AG04449 (cell line): Measurements from ENCODE around the gene DLGAP1.

Source experiments
- CTCF ChIA-PET: fragments of 350-600 bp; formaldehyde crosslinking; extraction: SDS; loops from one replicate; lab custom pipeline; 2021; ENCODE audit warnings: antibody characterized with exemption; lab: Yijun Ruan, JAX
- POLR2A ChIA-PET: fragments of 400-600, 350-600 bp; formaldehyde crosslinking; extraction: SDS; loops from one replicate; lab custom pipeline; 2020; ENCODE audit warnings: antibody characterized with exemption, inconsistent platforms; lab: Yijun Ruan, JAX
- DNase-seq: peaks from one replicate; pipeline ENCODE4 v3.0.0-alpha.2; 2010; ENCODE audit warnings: low read depth, low spot score
- H3K4me3 ChIP-seq: 2 replicates; pipeline ENCODE4 v1.5.1; 2011; ENCODE audit warnings: low read depth, mild to moderate bottlenecking, control low read depth, low read length
- CTCF ChIP-seq: IDR thresholded peaks from one replicate; pipeline ENCODE4 v1.5.1; 2011; ENCODE audit warnings: mild to moderate bottlenecking, moderate library complexity, low read length, control low read depth, inconsistent platforms; ENCODE audit not compliant: insufficient read depth; ENCODE audit errors: missing control alignments

DLGAP1 gene

GRCh38 chr18:4450065-4450658 lies 4.9 kb downstream of the DLGAP1 start:
- CTCF ChIA-PET = no interaction called here
- no peak for TF ChIP-seq CTCF
- POLR2A ChIA-PET = no interaction called here
- no peak for DNase-seq
- H3K4me3 ChIP-seq = no peak overlapping the region

DNA sequence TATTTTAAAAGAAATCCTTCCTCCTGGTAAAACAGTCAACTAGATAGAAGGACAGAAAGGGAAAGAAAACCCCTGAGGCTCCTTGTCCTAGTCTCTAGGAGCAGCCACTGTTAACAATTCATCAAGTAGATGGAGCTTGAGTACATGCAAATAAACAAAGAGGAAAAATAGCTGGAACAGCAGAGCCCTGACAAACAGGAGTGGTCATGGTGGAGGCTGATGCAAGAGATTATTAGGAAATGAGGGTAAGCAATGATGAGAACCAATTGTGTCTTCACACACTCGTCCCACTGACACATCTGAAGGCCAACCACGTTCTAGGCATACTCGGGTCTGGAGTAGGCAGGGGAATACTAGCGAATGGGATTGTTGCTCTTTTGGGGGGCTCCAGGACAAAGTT lies 9.2 kb downstream of the DLGAP1 start:
- DNase-seq = no peak
- no peak overlapping the region for H3K4me3 ChIP-seq
- ChIA-PET CTCF (no interaction called here), POLR2A (no interaction called here)
- TF ChIP-seq CTCF = no peak

GRCh38 chr18:4444306-4444705 lies 10.8 kb downstream of the DLGAP1 start:
- H3K4me3 ChIP-seq = no peak overlapping the region
- no peak for DNase-seq
- ChIA-PET CTCF (no interaction called here), POLR2A (no interaction called here)
- TF ChIP-seq CTCF = no peak

DNA sequence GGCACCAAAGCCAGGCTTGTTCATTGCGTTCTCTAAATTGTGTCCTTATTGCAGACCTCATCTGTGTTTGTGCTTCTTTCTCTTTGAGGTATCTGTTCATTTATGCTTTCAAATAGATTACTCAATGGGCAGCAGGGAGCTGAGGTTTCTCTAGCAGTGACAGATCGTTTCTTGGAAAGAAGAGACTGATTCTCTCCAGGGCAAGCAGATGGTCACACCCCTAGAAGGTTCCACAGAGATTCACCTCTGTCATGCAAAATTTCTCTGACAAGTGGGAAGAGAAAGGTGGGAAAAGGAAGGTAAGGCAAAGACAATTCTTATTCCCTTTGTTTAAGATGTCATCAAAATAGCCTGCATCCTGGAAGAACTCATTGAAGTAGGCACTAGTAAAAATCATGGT lies 14.0 kb downstream of the DLGAP1 start:
- POLR2A ChIA-PET = no interaction called here
- no peak for TF ChIP-seq CTCF
- CTCF ChIA-PET = no interaction called here
- no peak for DNase-seq
- no peak overlapping the region for H3K4me3 ChIP-seq

GRCh38 chr18:4438938-4439337 lies 16.2 kb downstream of the DLGAP1 start:
- no peak overlapping the region for H3K4me3 ChIP-seq
- ChIA-PET CTCF (no interaction called here), POLR2A (no interaction called here)
- DNase-seq = no peak
- no peak for TF ChIP-seq CTCF

- no peak for DNase-seq
- POLR2A ChIA-PET = no interaction called here
- H3K4me3 ChIP-seq = no peak overlapping the region
- TF ChIP-seq CTCF = no peak
- CTCF ChIA-PET = no interaction called here
Observed at GRCh38 chr18:4433717-4434116, 21.4 kb downstream of the DLGAP1 start.
